GM12801 (cell line): ENCODE results near the gene PARS2.

Source experiments
- TF ChIP-seq, protein P1 (sequence below): IDR thresholded peaks from one replicate; pipeline ENCODE4 v1.5.1; 2011; ENCODE audit warnings: control low read depth; ENCODE audit not compliant: insufficient read length; ENCODE audit errors: extremely low read depth

The PARS2 gene

GRCh38 chr1:54777011-54777410 is 12.7 kb upstream of the PARS2 start:
- TF ChIP-seq, protein P1, sequence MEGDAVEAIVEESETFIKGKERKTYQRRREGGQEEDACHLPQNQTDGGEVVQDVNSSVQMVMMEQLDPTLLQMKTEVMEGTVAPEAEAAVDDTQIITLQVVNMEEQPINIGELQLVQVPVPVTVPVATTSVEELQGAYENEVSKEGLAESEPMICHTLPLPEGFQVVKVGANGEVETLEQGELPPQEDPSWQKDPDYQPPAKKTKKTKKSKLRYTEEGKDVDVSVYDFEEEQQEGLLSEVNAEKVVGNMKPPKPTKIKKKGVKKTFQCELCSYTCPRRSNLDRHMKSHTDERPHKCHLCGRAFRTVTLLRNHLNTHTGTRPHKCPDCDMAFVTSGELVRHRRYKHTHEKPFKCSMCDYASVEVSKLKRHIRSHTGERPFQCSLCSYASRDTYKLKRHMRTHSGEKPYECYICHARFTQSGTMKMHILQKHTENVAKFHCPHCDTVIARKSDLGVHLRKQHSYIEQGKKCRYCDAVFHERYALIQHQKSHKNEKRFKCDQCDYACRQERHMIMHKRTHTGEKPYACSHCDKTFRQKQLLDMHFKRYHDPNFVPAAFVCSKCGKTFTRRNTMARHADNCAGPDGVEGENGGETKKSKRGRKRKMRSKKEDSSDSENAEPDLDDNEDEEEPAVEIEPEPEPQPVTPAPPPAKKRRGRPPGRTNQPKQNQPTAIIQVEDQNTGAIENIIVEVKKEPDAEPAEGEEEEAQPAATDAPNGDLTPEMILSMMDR = no peak

GRCh38 chr1:54774820-54775498 is 10.6 kb upstream of the PARS2 start:
- TF ChIP-seq, protein P1 = no peak

- TF ChIP-seq, protein P1 = no peak
Measured at GRCh38 chr1:54772951-54773350, 8.6 kb upstream of the PARS2 start.

DNA sequence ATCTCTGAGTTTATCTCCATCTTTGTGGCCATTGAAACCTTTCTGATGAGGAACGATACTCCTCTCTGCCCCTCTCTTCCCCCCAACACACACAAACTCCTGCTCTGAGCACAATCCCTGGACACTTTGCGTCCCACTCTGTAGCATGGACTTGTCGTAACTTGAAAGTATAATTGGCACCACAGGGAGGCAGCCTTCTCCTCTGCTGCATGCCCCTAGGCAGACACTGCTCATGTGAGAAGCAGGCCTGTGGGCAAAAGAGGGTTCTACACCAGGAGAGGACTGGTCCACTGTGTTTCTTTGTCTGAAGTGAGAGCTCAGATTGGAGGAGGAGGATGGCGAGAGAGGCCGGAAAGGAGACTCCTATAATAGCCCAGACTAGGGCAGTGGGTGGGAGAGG is 3.8 kb upstream of the PARS2 start:
- TF ChIP-seq, protein P1 = no peak

DNA sequence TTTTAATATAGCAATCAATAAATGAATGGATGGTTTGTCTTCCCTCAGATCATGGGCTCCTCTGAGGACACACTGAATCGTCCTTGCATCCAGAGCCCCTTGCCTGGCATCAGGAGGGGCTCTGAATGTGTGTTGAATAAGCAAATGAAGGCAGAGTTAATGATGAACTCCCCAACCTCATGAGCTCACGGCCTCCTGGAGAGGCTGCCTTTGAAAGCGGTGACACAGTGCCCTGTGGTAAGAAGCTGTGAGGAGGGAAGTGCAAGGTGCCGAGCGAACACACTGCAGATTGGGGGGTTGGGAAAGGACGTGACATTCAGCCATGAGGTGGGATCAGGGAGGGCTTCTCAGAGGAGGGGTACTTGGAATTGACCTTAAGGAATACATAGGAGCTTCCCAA is 3.2 kb upstream of the PARS2 start:
- TF ChIP-seq, protein P1 = no peak

DNA sequence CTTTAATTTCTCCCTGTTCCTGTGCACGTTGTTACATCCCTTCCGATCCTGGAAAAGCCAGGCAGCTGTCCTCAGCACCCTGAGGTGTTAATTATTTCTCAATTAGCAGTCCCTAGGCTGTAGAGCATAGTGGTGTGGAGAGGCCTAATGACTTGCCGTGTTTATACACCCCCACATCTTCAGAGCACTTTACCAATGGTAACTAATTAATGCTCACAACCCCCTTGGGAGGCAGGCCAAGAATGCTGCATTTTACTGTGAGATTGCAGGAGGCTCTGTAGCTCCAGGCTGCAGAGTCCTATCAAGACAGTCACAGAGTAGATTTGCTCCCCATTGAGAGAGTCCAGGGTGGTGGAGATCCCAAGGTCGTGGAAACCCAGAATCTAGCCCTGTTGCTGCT is 2.4 kb upstream of the PARS2 start:
- TF ChIP-seq, protein P1 = no peak

DNA sequence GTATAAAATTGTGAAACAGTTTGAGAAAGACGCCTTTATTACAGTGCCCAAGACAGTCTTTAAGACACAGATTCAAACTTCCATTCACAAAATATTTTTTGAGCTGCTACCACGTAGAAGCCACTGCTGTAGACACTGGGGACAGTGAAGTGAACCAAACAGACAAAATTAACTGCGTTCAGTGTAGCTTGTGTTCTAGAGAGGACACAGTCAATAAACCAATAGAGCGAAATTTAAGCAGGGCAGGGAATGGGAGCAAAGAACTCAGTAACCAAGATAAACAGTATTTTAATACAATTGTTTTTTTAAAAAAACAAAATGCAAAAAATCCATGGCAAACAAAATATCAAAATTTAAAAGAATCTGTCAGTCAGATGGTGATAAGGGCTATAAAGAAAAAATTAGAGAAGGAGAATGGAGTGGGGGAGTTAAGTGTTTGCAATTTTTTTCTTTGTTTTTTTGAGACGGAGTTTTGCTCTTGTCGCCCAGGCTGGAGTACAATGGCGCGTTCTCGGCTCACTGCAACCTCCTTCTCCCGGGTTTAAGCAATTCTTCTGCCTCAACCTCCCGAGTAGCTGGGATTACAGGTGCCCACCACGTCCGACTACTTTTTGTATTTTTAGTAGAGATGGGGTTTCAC is 719 bp upstream of the PARS2 start:
- TF ChIP-seq, protein P1 = no peak

DNA sequence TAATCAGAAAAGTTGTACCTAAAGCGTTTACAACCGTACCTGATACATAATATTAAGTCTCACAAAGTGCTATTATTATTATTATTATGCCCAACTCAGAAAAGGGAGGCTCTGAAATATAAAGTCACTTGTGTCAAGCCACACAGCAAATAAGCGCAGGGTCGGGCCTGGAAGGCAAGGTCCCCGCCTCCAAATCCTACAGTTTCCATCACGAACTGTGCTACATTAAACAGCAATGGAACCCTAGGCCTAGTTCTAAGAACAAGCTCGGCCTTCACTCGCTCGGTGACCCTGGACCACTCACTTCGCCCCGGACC is 549 bp downstream of the PARS2 start:
- TF ChIP-seq, protein P1 = no peak
